ENCODE results near the gene PPP5C. TPM values are rescaled to one million over a fixed set of nuclear protein-coding genes. Genes with fewer than 3 reads are reported as not detected.

Gene PPP5C
- total and polyA plus RNA-seq, 2 of the 8 experiments (the other 6 are each of a cell fraction or from before 2014, with no cell fraction given) = 112 to 156 TPM

- no peak for TF ChIP-seq SRF (IDR thresholded peaks at IDR 0.05; ENCODE audit: low read depth, low read length)
- no peak for TF ChIP-seq SIN3A (conservative IDR thresholded peaks at IDR 0.05 in 1 of 2, IDR thresholded peaks at IDR 0.05 in 1 of 2; ENCODE audit: low read depth in 1 of 2, low read length in 2 of 2)
- TF ChIP-seq TCF12 (IDR thresholded peaks at IDR 0.05; ENCODE audit: low read depth, low read length) = no peak
- H2BK20ac ChIP-seq (ENCODE audit: low read length) = no peak overlapping the region
- no peak for DNase-seq (ENCODE audit: low read depth in 1 of 2, low spot score in 2 of 2)
- no peak overlapping the region for H2AFZ ChIP-seq (ENCODE audit: low read length)
- no peak overlapping the region for H4K5ac ChIP-seq (ENCODE audit: insufficient read length, low read depth, low read length)
- no peak overlapping the region for H3K23ac ChIP-seq (ENCODE audit: insufficient read length)
- ChIA-PET POLR2A (ENCODE audit: partially characterized antibody) (no interaction called here), CTCF (ENCODE audit: partially characterized antibody) (interaction anchor here (1.0 to 1.5 kb wide), 4 partner anchors 10 to 298 kb away, joined by 3 to 5 read pairs (median 4); no protein-coding TSS in a partner anchor)
- peaks cover 0 to 30% of the 10 kb centered on the region in 2 experiments; a peak in 2 of 4 replicates for H3K79me2 ChIP-seq (ENCODE audit: control insufficient read depth in 1 of 2, insufficient read depth in 2 of 2, low read length in 2 of 2)
- H3K4me2 ChIP-seq (ENCODE audit: insufficient read depth in 1 of 2, low read depth in 2 of 2, low read length in 2 of 2) = no peak overlapping the region
- no peak overlapping the region for H2BK12ac ChIP-seq (ENCODE audit: low read depth, low read length)
- no peak overlapping the region for H4K8ac ChIP-seq (ENCODE audit: extremely low read depth, insufficient read depth, low read length)
- H3K18ac ChIP-seq (ENCODE audit: extremely low read depth, low read length) = no peak overlapping the region
- peak overlapping the region; percentile 1; the same call in 1 of the 2 replicates for H3K27ac ChIP-seq (ENCODE audit: low read depth, low read length)
- no peak overlapping the region for H2BK120ac ChIP-seq (replicated peaks; ENCODE audit: low read depth, low read length)
- no peaks in the 10 kb centered on the region for H3K23me2 ChIP-seq (ENCODE audit: low read depth, low read length)
- no peak overlapping the region for H2AK5ac ChIP-seq (ENCODE audit: low read depth, low read length)
- H3K4ac ChIP-seq (replicated peaks; ENCODE audit: insufficient read length, low read depth, low read length) = no peak overlapping the region
- no peak overlapping the region for H2BK5ac ChIP-seq (ENCODE audit: low read depth, low read length)
- no peaks in the 10 kb centered on the region for H4K20me1 ChIP-seq (replicated peaks in 1 of 2; ENCODE audit: control insufficient read depth in 1 of 2, insufficient read depth in 2 of 2, low read length in 2 of 2)
- H3K14ac ChIP-seq (ENCODE audit: insufficient read length) = no peak overlapping the region
- peaks cover 9 to 28% (median 19%) of the 10 kb centered on the region in 4 experiments for H3K4me1 ChIP-seq (replicated peaks in 1 of 4; ENCODE audit: control insufficient read depth in 3 of 4, insufficient read depth in 4 of 4, low read length in 3 of 4)
- H2BK15ac ChIP-seq (ENCODE audit: low read length) = no peak overlapping the region
- H3K79me1 ChIP-seq (ENCODE audit: low read depth, low read length) = peaks cover 3% of the 10 kb centered on the region; the same call in 1 of the 2 replicates
- no peak overlapping the region for H3K56ac ChIP-seq (replicated peaks; ENCODE audit: insufficient read length, low read depth, low read length)
- H3K4me3 ChIP-seq (ENCODE audit: extremely low read depth in 1 of 4, insufficient read depth in 2 of 4, low read depth in 3 of 4, low read length in 4 of 4) = no peak overlapping the region
- H3K9me3 ChIP-seq (ENCODE audit: insufficient read depth in 2 of 2, low read depth in 1 of 2, low read length in 1 of 2) = no peaks in the 10 kb centered on the region
- no peak overlapping the region for H4K91ac ChIP-seq (replicated peaks; ENCODE audit: insufficient read length, low read length)
- 87% methylated on average over 20 of the region's 20 CpGs; no CpG with 5 or more reads in 1 of the 2 experiments for WGBS, 2 experiments (ENCODE audit: extremely low coverage in 1 of 2, insufficient coverage in 1 of 2, insufficient read length in 1 of 2, insufficient replicate concordance in 2 of 2, low coverage in 1 of 2, low lambda C conversion rate in 2 of 2, missing lambda C conversion rate in 1 of 2)
- H3K9ac ChIP-seq (replicated peaks in 1 of 4; ENCODE audit: extremely low read depth in 1 of 4, low read depth in 3 of 4, low read length in 3 of 4) = no peak overlapping the region
- peaks cover 9 to 37% (median 26%) of the 10 kb centered on the region in 4 experiments for H3K36me3 ChIP-seq (ENCODE audit: control insufficient read depth in 2 of 4, insufficient read depth in 4 of 4, low read length in 3 of 4)
- FAIRE-seq = no peak
- no peaks in the 10 kb centered on the region for H3K27me3 ChIP-seq (replicated peaks in 1 of 4; ENCODE audit: control insufficient read depth in 3 of 4, extremely low read depth in 1 of 4, insufficient read depth in 3 of 4, low read length in 3 of 4)
These were observed 29.6 kb downstream of the PPP5C start for GRCh38 chr19:46376241-46377153.

Data from H1 (cell line).